ENCODE results near the gene GAS7. TPM values are rescaled to one million over a fixed set of nuclear protein-coding genes. Genes with fewer than 3 reads are reported as not detected.
"Not testable (repeated sequence)": the region's sequence is repeated elsewhere in the genome, so short reads cannot be mapped to it uniquely, and the experiment has no call there.

Gene GAS7
- polyA plus RNA-seq, 6 donors from 2014 or later: 1.1 to 3.6 (median 1.8) TPM; not detected in 1

- Mint-ChIP-seq H3K27ac (peak overlapping the region in 2 of 6 donors; percentile 12 to 19), H3K4me3 (no peak overlapping the region), H3K27me3 (no peaks in the 10 kb centered on the region), H3K9me3 (no peaks in the 10 kb centered on the region), H3K36me3 (no peaks in the 10 kb centered on the region), H3K4me1 (peaks cover 23 to 29% (median 28%) of the 10 kb centered on the region in 3 donors)
- ATAC-seq (ENCODE audit: low read depth in 2 of 2): no peak
- DNase-seq: no peak
Measured at GRCh38 chr17:10010752-10011151, 187.7 kb downstream of the GAS7 start.

GRCh38 chr17:10003705-10004104, 194.7 kb downstream of the GAS7 start:
- DNase-seq (no peak), ATAC-seq (ENCODE audit: low read depth in 2 of 2) (no peak)
- Mint-ChIP-seq H3K27me3 (no peaks in the 10 kb centered on the region), H3K4me1 (no peaks in the 10 kb centered on the region), H3K9me3 (peaks cover 0 to 3% (median 0%) of the 10 kb centered on the region in 7 donors), H3K36me3 (no peaks in the 10 kb centered on the region), H3K27ac (no peak overlapping the region), H3K4me3 (no peak overlapping the region)

- ATAC-seq (ENCODE audit: low read depth in 2 of 2); DNase-seq; H3K9me3 Mint-ChIP-seq; H3K36me3 Mint-ChIP-seq; H3K4me3 Mint-ChIP-seq; H3K27ac Mint-ChIP-seq; H3K27me3 Mint-ChIP-seq; H3K4me1 Mint-ChIP-seq: not testable (repeated sequence)
Measured at GRCh38 chr17:10002567-10003360, 195.6 kb downstream of the GAS7 start.

GRCh38 chr17:10001306-10001873, 197.0 kb downstream of the GAS7 start:
- Mint-ChIP-seq H3K27me3 (no peaks in the 10 kb centered on the region), H3K27ac (peak overlapping the region in 1 of 6 donors; percentile 48), H3K4me3 (no peak overlapping the region), H3K4me1 (no peaks in the 10 kb centered on the region), H3K36me3 (no peaks in the 10 kb centered on the region), H3K9me3 (peaks cover 0 to 3% (median 0%) of the 10 kb centered on the region in 7 donors)
- ATAC-seq (ENCODE audit: low read depth in 2 of 2) (no peak), DNase-seq (no peak)

- no peaks in the 10 kb centered on the region for H3K36me3 Mint-ChIP-seq
- H3K9me3 Mint-ChIP-seq: peaks cover 0 to 3% (median 0%) of the 10 kb centered on the region in 7 donors
- H3K27me3 Mint-ChIP-seq: no peaks in the 10 kb centered on the region
- H3K27ac Mint-ChIP-seq: peak overlapping the region in 3 of 6 donors; percentile 11 to 48 (median 46)
- no peaks in the 10 kb centered on the region for H3K4me1 Mint-ChIP-seq
- ATAC-seq (ENCODE audit: low read depth in 2 of 2) (no peak), DNase-seq (no peak)
- H3K4me3 Mint-ChIP-seq: no peak overlapping the region
Measured at GRCh38 chr17:9999919-10000695, 198.3 kb downstream of the GAS7 start.

GRCh38 chr17:9998060-9998459, 200.3 kb downstream of the GAS7 start:
- ATAC-seq (ENCODE audit: low read depth in 2 of 2): no peak
- Mint-ChIP-seq H3K27ac (no peak overlapping the region), H3K27me3 (no peaks in the 10 kb centered on the region), H3K4me3 (no peak overlapping the region), H3K36me3 (no peaks in the 10 kb centered on the region), H3K9me3 (peaks cover 0 to 3% (median 0%) of the 10 kb centered on the region in 7 donors), H3K4me1 (no peaks in the 10 kb centered on the region)
- DNase-seq: no peak

GRCh38 chr17:9994761-9995160, 203.6 kb downstream of the GAS7 start:
- peak overlapping the region in 2 of 6 donors; percentile 6 to 8 for H3K27ac Mint-ChIP-seq
- peaks cover 0 to 6% (median 2%) of the 10 kb centered on the region in 7 donors for H3K9me3 Mint-ChIP-seq
- H3K4me1 Mint-ChIP-seq: no peaks in the 10 kb centered on the region
- H3K27me3 Mint-ChIP-seq: no peaks in the 10 kb centered on the region
- H3K4me3 Mint-ChIP-seq: no peak overlapping the region
- ATAC-seq (ENCODE audit: low read depth in 2 of 2): no peak
- no peak for DNase-seq
- no peaks in the 10 kb centered on the region for H3K36me3 Mint-ChIP-seq

GRCh38 chr17:9991796-9992195, 206.6 kb downstream of the GAS7 start:
- no peak for DNase-seq
- Mint-ChIP-seq H3K4me3 (no peak overlapping the region), H3K27me3 (no peaks in the 10 kb centered on the region), H3K9me3 (peaks cover 0 to 11% (median 6%) of the 10 kb centered on the region in 7 donors), H3K4me1 (peaks cover 8 to 17% (median 9%) of the 10 kb centered on the region in 3 donors), H3K27ac (no peak overlapping the region), H3K36me3 (no peaks in the 10 kb centered on the region)
- ATAC-seq (ENCODE audit: low read depth in 2 of 2): no peak

GRCh38 chr17:9991351-9991750, 207.1 kb downstream of the GAS7 start:
- Mint-ChIP-seq H3K36me3 (no peaks in the 10 kb centered on the region), H3K4me1 (peaks cover 8 to 21% (median 9%) of the 10 kb centered on the region in 3 donors), H3K27me3 (no peaks in the 10 kb centered on the region), H3K9me3 (peaks cover 0 to 11% (median 6%) of the 10 kb centered on the region in 7 donors), H3K27ac (peak overlapping the region in 1 of 6 donors; percentile 52), H3K4me3 (no peak overlapping the region)
- ATAC-seq (ENCODE audit: low read depth in 2 of 2) (no peak), DNase-seq (no peak)

GRCh38 chr17:9987779-9988585, 210.4 kb downstream of the GAS7 start:
- peak overlapping the region in 4 of 8 donors; percentile 5 to 70 (median 34) for H3K4me3 Mint-ChIP-seq
- peak; percentile 30 for DNase-seq
- H3K4me1 Mint-ChIP-seq: peaks cover 13 to 36% (median 17%) of the 10 kb centered on the region in 3 donors
- ATAC-seq (ENCODE audit: low read depth in 2 of 2): peak; percentile 27 to 36
- peak overlapping the region in 4 of 6 donors; percentile 51 to 86 (median 74) for H3K27ac Mint-ChIP-seq
- H3K27me3 Mint-ChIP-seq: no peaks in the 10 kb centered on the region
- H3K9me3 Mint-ChIP-seq: peaks cover 0 to 11% (median 6%) of the 10 kb centered on the region in 7 donors
- H3K36me3 Mint-ChIP-seq: no peaks in the 10 kb centered on the region

- Mint-ChIP-seq H3K4me1 (peaks cover 13 to 36% (median 20%) of the 10 kb centered on the region in 3 donors), H3K36me3 (no peaks in the 10 kb centered on the region), H3K9me3 (peaks cover 0 to 7% (median 4%) of the 10 kb centered on the region in 7 donors), H3K27me3 (no peaks in the 10 kb centered on the region), H3K27ac (peak overlapping the region in 3 of 6 donors; percentile 44 to 91 (median 72)), H3K4me3 (peak overlapping the region in 1 of 8 donors; percentile 27)
- no peak for ATAC-seq (ENCODE audit: low read depth in 2 of 2)
- no peak for DNase-seq
Measured at GRCh38 chr17:9986754-9987382, 211.5 kb downstream of the GAS7 start.

- Mint-ChIP-seq H3K36me3 (no peaks in the 10 kb centered on the region), H3K27me3 (no peaks in the 10 kb centered on the region), H3K9me3 (peaks cover 0 to 7% (median 4%) of the 10 kb centered on the region in 7 donors), H3K27ac (no peak overlapping the region), H3K4me1 (peaks cover 13 to 36% (median 20%) of the 10 kb centered on the region in 3 donors), H3K4me3 (no peak overlapping the region)
- ATAC-seq (ENCODE audit: low read depth in 2 of 2): no peak
- DNase-seq: no peak
Measured at GRCh38 chr17:9985646-9986045, 212.8 kb downstream of the GAS7 start.

Data from naive B cell (primary cell).